GM23338 (cell line): ENCODE results near the gene ENDOU. TPM values are rescaled to one million over a fixed set of nuclear protein-coding genes. Genes with fewer than 3 reads are reported as not detected.

ENCODE experiments used
- ATAC-seq: fragments of 200-7000 bp; cut with Tn5 transposase; 3 replicates; pipeline ENCODE4 v1.9.1; 2020
- DNase-seq: peaks from one replicate; pipeline ENCODE4 v3.0.0-alpha.2; 2015; ENCODE audit warnings: low spot score
- H2AFZ ChIP-seq: fragments of 200-600 bp; sonication (generic); 2 replicates; pipeline ENCODE4 v1.8.0; 2016; ENCODE audit warnings: antibody characterized with exemption, mild to moderate bottlenecking, moderate library complexity
- H3F3A ChIP-seq: fragments of 200-600 bp; sonication (generic); replicated peaks from 2 replicates; pipeline ENCODE4 v1.8.0; 2017; ENCODE audit warnings: antibody characterized with exemption, mixed run types, low read depth
- H3K27ac ChIP-seq: fragments of 200-600 bp; sonication (generic); 2 replicates; pipeline ENCODE4 v1.6.1; 2016; ENCODE audit warnings: low read depth
- H3K27me3 ChIP-seq: fragments of 200-600 bp; sonication (generic); 2 replicates; pipeline ENCODE4 v1.8.0; 2016; ENCODE audit warnings: mild to moderate bottlenecking, mixed run types, moderate library complexity; ENCODE audit not compliant: insufficient read depth
- H3K36me3 ChIP-seq: fragments of 200-600 bp; sonication (generic); 2 replicates; pipeline ENCODE4 v1.8.0; 2016; ENCODE audit warnings: mild to moderate bottlenecking; ENCODE audit not compliant: insufficient read depth
- H3K4me1 ChIP-seq: fragments of 200-600 bp; sonication (generic); 2 replicates; pipeline ENCODE4 v1.8.0; 2016; ENCODE audit warnings: mild to moderate bottlenecking, moderate library complexity; ENCODE audit not compliant: insufficient read depth
- H3K4me2 ChIP-seq: fragments of 200-600 bp; sonication (generic); 2 replicates; pipeline ENCODE4 v1.7.1; 2017; ENCODE audit warnings: mixed run types
- H3K4me3 ChIP-seq: fragments of 200-600 bp; sonication (generic); 2 replicates; pipeline ENCODE4 v1.6.1; 2016; ENCODE audit warnings: mixed run types
- H3K79me2 ChIP-seq: fragments of 200-600 bp; sonication (generic); replicated peaks from 2 replicates; pipeline ENCODE4 v1.8.0; 2017; ENCODE audit warnings: mild to moderate bottlenecking; ENCODE audit not compliant: insufficient read depth
- H3K9me2 ChIP-seq: fragments of 200-600 bp; sonication (generic); 2 replicates; pipeline ENCODE4 v1.8.0; 2017; ENCODE audit not compliant: insufficient read depth
- H4K20me1 ChIP-seq: fragments of 200-600 bp; sonication (generic); replicated peaks from 2 replicates; pipeline ENCODE4 v1.8.0; 2017; ENCODE audit warnings: mild to moderate bottlenecking; ENCODE audit not compliant: insufficient read depth
- H3K27ac Mint-ChIP-seq: 2 replicates; pipeline ENCODE4 v1.8.0; 2020; ENCODE audit warnings: inconsistent platforms, mild to moderate bottlenecking, moderate library complexity, mixed read lengths
- H3K27me3 Mint-ChIP-seq: 3 replicates; pipeline ENCODE4 v1.8.0; 2022; ENCODE audit warnings: low read depth, mild to moderate bottlenecking, moderate library complexity, mixed read lengths, inconsistent platforms; ENCODE audit not compliant: insufficient read depth, poor library complexity
- H3K36me3 Mint-ChIP-seq: 3 replicates; pipeline ENCODE4 v1.8.0; 2021; ENCODE audit warnings: low read depth, mild to moderate bottlenecking, inconsistent platforms, moderate library complexity, mixed read lengths
- H3K4me1 Mint-ChIP-seq: 3 replicates; pipeline ENCODE4 v1.8.0; 2020; ENCODE audit warnings: mild to moderate bottlenecking, inconsistent platforms, mixed read lengths
- H3K4me3 Mint-ChIP-seq: 3 replicates; pipeline ENCODE4 v1.8.0; 2021; ENCODE audit warnings: moderate library complexity, mild to moderate bottlenecking, inconsistent platforms, mixed read lengths
- H3K9me3 Mint-ChIP-seq: 3 replicates; pipeline ENCODE4 v1.8.0; 2020; ENCODE audit warnings: moderate library complexity, mild to moderate bottlenecking, inconsistent platforms, mixed read lengths
- EZH2 ChIP-seq: fragments of 200-600 bp; sonication (generic); IDR thresholded peaks from one replicate; pipeline ENCODE4 v1.8.0; 2017; ENCODE audit warnings: antibody characterized with exemption, mild to moderate bottlenecking, low read depth; ENCODE audit not compliant: unreplicated experiment
- EZH2phosphoT487 ChIP-seq: fragments of 200-600 bp; sonication (generic); IDR thresholded peaks from one replicate; pipeline ENCODE4 v1.8.1; 2018; ENCODE audit warnings: antibody characterized with exemption; ENCODE audit not compliant: unreplicated experiment
- POLR2AphosphoS5 ChIP-seq: IDR thresholded peaks from 2 replicates; pipeline ENCODE4 v1.6.1; 2016; ENCODE audit warnings: antibody characterized with exemption, low read depth
- STAT1 ChIP-seq: IDR thresholded peaks from one replicate; pipeline ENCODE4 v1.6.1; 2016; ENCODE audit warnings: antibody characterized with exemption; ENCODE audit not compliant: unreplicated experiment
- ZNF114 ChIP-seq: fragments of 250-450 bp; sonication (Bioruptor Pico); IDR thresholded peaks from 2 replicates; pipeline ENCODE4 v1.5.0; 2020; ENCODE audit warnings: mild to moderate bottlenecking, moderate library complexity
- ZNF331 ChIP-seq: fragments of 250-450 bp; sonication (Bioruptor Pico); IDR thresholded peaks from 2 replicates; pipeline ENCODE4 v1.5.0; 2020; ENCODE audit warnings: low read depth, mild to moderate bottlenecking, moderate library complexity
- polyA plus RNA-seq: library from polyadenylated mRNA; unstranded; fragments of >200 nt; fragmentation: Nextera tagmentation; extraction: Ambion mirVana; gene quantifications from 2 replicates; pipeline ENCODE4 v1.2.1, GENCODE V29; 2016
- total RNA-seq: library from RNA; depleted of rRNA; stranded (reverse); fragments of >200 nt; shearing (Covaris generic); gene quantifications from 2 replicates; pipeline ENCODE4 v1.2.3, GENCODE V29; 2014
- TF ChIP-seq, protein P1 (sequence below): fragments of 250-450 bp; sonication (Bioruptor Pico); IDR thresholded peaks from 2 replicates; pipeline ENCODE4 v1.5.0; 2020; ENCODE audit warnings: mild to moderate bottlenecking, moderate library complexity
- TF ChIP-seq, protein P2 (sequence below): IDR thresholded peaks from 2 replicates; pipeline ENCODE4 v1.6.1; 2016; ENCODE audit warnings: antibody characterized with exemption

Gene ENDOU
- total and polyA plus RNA-seq, 2 experiments from 2014 or later: not detected

DNA sequence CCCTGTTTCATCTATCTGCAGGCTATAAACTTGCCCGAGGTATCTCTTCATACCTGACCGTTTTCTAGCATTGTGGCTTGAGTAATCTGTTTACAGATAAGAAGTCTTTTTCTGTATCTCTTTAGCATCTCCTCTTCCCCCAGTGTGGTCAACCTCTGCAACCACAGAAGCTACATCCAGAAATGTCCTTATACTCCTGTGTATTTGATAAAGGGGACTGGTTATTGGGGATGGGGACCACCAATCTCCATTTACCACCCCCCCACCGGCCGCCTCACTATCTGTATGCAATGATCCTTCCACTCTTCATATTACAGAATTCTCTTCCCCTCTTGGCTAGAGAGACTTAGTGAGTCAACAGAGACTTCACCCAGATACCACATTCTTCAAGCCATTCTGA is 16.1 kb downstream of the ENDOU start (continued):
- TF ChIP-seq, protein P1, sequence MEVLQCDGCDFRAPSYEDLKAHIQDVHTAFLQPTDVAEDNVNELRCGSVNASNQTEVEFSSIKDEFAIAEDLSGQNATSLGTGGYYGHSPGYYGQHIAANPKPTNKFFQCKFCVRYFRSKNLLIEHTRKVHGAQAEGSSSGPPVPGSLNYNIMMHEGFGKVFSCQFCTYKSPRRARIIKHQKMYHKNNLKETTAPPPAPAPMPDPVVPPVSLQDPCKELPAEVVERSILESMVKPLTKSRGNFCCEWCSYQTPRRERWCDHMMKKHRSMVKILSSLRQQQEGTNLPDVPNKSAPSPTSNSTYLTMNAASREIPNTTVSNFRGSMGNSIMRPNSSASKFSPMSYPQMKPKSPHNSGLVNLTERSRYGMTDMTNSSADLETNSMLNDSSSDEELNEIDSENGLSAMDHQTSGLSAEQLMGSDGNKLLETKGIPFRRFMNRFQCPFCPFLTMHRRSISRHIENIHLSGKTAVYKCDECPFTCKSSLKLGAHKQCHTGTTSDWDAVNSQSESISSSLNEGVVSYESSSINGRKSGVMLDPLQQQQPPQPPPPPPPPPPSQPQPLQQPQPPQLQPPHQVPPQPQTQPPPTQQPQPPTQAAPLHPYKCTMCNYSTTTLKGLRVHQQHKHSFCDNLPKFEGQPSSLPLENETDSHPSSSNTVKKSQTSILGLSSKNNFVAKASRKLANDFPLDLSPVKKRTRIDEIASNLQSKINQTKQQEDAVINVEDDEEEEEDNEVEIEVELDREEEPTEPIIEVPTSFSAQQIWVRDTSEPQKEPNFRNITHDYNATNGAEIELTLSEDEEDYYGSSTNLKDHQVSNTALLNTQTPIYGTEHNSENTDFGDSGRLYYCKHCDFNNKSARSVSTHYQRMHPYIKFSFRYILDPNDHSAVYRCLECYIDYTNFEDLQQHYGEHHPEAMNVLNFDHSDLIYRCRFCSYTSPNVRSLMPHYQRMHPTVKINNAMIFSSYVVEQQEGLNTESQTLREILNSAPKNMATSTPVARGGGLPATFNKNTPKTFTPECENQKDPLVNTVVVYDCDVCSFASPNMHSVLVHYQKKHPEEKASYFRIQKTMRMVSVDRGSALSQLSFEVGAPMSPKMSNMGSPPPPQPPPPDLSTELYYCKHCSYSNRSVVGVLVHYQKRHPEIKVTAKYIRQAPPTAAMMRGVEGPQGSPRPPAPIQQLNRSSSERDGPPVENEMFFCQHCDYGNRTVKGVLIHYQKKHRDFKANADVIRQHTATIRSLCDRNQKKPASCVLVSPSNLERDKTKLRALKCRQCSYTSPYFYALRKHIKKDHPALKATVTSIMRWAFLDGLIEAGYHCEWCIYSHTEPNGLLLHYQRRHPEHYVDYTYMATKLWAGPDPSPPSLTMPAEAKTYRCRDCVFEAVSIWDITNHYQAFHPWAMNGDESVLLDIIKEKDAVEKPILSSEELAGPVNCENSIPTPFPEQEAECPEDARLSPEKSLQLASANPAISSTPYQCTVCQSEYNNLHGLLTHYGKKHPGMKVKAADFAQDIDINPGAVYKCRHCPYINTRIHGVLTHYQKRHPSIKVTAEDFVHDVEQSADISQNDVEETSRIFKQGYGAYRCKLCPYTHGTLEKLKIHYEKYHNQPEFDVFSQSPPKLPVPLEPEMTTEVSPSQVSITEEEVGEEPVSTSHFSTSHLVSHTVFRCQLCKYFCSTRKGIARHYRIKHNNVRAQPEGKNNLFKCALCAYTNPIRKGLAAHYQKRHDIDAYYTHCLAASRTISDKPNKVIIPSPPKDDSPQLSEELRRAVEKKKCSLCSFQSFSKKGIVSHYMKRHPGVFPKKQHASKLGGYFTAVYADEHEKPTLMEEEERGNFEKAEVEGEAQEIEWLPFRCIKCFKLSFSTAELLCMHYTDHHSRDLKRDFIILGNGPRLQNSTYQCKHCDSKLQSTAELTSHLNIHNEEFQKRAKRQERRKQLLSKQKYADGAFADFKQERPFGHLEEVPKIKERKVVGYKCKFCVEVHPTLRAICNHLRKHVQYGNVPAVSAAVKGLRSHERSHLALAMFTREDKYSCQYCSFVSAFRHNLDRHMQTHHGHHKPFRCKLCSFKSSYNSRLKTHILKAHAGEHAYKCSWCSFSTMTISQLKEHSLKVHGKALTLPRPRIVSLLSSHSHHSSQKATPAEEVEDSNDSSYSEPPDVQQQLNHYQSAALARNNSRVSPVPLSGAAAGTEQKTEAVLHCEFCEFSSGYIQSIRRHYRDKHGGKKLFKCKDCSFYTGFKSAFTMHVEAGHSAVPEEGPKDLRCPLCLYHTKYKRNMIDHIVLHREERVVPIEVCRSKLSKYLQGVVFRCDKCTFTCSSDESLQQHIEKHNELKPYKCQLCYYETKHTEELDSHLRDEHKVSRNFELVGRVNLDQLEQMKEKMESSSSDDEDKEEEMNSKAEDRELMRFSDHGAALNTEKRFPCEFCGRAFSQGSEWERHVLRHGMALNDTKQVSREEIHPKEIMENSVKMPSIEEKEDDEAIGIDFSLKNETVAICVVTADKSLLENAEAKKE: no peak
- no peak for TF ChIP-seq EZH2
- TF ChIP-seq STAT1: no peak
- TF ChIP-seq, protein P2, sequence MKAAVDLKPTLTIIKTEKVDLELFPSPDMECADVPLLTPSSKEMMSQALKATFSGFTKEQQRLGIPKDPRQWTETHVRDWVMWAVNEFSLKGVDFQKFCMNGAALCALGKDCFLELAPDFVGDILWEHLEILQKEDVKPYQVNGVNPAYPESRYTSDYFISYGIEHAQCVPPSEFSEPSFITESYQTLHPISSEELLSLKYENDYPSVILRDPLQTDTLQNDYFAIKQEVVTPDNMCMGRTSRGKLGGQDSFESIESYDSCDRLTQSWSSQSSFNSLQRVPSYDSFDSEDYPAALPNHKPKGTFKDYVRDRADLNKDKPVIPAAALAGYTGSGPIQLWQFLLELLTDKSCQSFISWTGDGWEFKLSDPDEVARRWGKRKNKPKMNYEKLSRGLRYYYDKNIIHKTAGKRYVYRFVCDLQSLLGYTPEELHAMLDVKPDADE: no peak
- no peak for TF ChIP-seq ZNF114
- no peak for TF ChIP-seq ZNF331
- TF ChIP-seq POLR2AphosphoS5: no peak

DNA sequence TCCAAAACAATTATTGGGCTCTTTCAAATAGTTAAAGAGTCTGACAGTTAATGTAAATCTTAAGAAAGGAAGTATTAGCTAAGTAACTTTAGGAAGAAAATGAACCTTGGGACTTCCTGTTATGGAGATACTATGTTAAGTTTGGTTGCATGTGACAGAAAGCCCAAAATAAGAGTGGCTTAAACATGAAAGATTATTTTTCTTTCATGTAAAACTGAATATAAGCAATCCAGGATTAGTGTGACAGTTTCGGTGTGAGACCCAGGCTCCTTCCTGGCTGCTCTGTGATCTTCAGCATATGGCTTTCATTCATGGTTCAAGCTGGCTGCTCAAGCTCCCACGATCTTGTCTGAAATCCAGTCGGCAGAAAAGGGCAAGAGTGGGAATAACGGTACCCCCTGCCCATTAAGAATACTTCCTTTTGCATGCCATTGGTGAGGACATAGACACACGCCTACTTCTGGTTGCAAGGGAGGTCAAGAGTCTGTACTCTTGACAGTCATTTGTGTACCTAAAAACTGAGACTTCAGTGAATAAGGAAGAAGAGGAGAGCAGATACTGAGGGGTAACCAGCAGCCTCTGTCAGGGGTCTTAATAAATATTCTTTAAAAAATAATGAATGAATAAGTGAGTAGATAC is 17.3 kb downstream of the ENDOU start:
- no peaks in the 10 kb centered on the region for H3K36me3 ChIP-seq
- H3K27ac Mint-ChIP-seq: no peak overlapping the region
- no peaks in the 10 kb centered on the region; the same call in 2 of the 3 replicates for H3K36me3 Mint-ChIP-seq
- H3K4me3 Mint-ChIP-seq: no peak overlapping the region
- peaks cover 19% of the 10 kb centered on the region for H3K4me1 Mint-ChIP-seq
- H3K4me3 ChIP-seq: no peak overlapping the region
- TF ChIP-seq ZNF114 (no peak), EZH2phosphoT487 (no peak)
- TF ChIP-seq, protein P2: no peak
- H3K9me3 Mint-ChIP-seq: no peaks in the 10 kb centered on the region
- H4K20me1 ChIP-seq: no peaks in the 10 kb centered on the region
- no peak for ATAC-seq
- no peak overlapping the region for H2AFZ ChIP-seq
- no peak overlapping the region for H3K4me2 ChIP-seq
- no peaks in the 10 kb centered on the region for H3K27me3 ChIP-seq
- H3K27ac ChIP-seq: no peak overlapping the region
- H3K4me1 ChIP-seq: peaks cover 5% of the 10 kb centered on the region
- H3K27me3 Mint-ChIP-seq: peaks cover 3% of the 10 kb centered on the region
- no peaks in the 10 kb centered on the region for H3F3A ChIP-seq
- H3K79me2 ChIP-seq: peaks cover 24% of the 10 kb centered on the region
- no peak for DNase-seq
- H3K9me2 ChIP-seq: no peaks in the 10 kb centered on the region
